Measurements from ENCODE around the gene USP40.

Gene USP40

DNA sequence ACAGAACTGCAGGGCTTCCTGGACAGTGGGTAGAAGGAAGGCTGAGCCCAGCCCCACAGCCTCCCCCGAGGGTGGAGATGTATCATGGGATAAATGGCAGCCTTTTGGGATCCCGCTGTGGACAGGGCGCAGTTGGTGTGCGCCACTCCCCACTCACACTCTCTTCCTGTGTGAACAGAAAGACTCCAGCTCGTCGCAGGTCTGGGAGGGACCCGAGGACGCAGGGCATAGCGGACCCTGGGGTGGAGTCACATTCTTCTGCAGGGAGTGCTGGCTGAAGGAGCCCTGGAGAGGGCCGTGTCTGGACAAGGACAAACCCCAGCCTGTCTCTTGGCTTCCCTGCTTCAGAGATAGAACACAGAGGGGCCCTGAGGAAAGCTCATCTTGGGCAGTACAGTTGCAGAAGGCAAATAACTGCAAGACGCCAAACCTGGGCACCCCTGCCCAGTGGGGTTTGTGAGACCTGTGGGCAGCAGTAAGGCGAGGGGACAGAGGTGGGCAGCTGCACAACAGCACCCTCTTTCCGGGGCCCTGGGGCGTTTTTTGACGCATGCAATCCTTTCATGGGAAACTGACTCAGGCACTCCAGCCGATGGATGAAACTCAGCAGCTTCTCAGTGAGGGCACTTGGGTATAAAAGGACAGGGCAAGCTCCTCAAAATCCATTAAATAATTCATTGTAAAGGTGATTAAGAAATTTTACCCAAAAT, 101.9 kb downstream of the USP40 start:
- Histone ChIP-seq H3K27ac (ENCODE audit: low read length) (no peak overlapping the region), H3K4me1 (ENCODE audit: control insufficient read depth, insufficient read depth, low read length) (peaks cover 6% of the 10 kb centered on the region), H3K27me3 (ENCODE audit: control insufficient read depth in 1 of 2, insufficient read depth in 2 of 2, low read length in 2 of 2) (no peaks in the 10 kb centered on the region), H3K36me3 (ENCODE audit: control insufficient read depth in 2 of 2, insufficient read depth in 2 of 2, low read length in 2 of 2) (peaks cover 49 to 60% of the 10 kb centered on the region in 2 donors), H3K4me3 (ENCODE audit: low read length in 2 of 2) (peak overlapping the region in 1 of 2 donors; percentile 35), H3K9ac (ENCODE audit: low read length in 2 of 2) (no peak overlapping the region), H3K9me3 (ENCODE audit: control insufficient read depth in 2 of 2, low read length in 2 of 2) (no peaks in the 10 kb centered on the region)

DNA sequence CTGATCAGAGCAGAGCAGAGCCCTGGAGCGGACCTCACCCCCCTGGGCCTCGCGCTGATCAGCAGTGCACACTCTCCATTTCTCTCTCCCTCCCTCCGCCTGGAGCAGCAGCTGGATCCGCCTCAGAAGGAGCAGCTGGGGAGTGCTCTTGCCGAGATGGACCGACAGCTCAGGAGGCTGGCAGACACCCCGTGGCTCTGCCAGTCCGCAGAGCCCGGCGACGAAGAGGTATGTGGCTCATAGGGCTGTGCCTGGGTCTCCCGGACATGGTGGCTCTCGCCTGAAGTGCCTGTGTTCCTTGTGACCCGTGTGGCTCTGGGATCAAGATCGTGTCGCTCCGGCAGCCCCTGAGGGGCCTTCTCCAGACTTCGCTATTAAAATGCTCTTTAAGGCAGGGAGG, 102.5 kb downstream of the USP40 start:
- Histone ChIP-seq H3K4me3 (ENCODE audit: low read length in 2 of 2) (peak overlapping the region in 1 of 2 donors; percentile 35), H3K27me3 (ENCODE audit: control insufficient read depth in 1 of 2, insufficient read depth in 2 of 2, low read length in 2 of 2) (no peaks in the 10 kb centered on the region), H3K4me1 (ENCODE audit: control insufficient read depth, insufficient read depth, low read length) (no peaks in the 10 kb centered on the region), H3K27ac (ENCODE audit: low read length) (no peak overlapping the region), H3K36me3 (ENCODE audit: control insufficient read depth in 2 of 2, insufficient read depth in 2 of 2, low read length in 2 of 2) (peaks cover 55 to 64% of the 10 kb centered on the region in 2 donors), H3K9ac (ENCODE audit: low read length in 2 of 2) (no peak overlapping the region), H3K9me3 (ENCODE audit: control insufficient read depth in 2 of 2, low read length in 2 of 2) (no peaks in the 10 kb centered on the region)

DNA sequence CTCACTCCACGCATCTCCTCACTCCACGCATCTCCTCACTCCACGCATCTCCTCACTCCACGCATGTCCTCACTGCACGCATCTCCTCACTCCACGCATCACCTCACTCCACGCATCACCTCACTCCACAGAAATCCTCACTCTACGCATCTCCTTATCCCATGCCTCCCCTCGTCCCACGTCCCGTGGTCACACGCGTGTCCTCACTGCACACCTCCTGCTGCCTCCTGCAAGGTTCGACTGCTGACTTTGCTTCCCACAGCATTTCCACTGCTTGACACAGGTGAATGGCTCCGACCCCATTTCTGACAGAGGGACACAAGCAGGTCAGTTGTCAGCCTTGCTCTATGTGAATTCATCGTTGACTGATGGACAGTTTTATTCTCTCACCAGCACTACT, 103.0 kb downstream of the USP40 start:
- peaks cover 60 to 65% of the 10 kb centered on the region in 2 donors for H3K36me3 ChIP-seq (ENCODE audit: control insufficient read depth in 2 of 2, insufficient read depth in 2 of 2, low read length in 2 of 2)
- H3K4me3 ChIP-seq (ENCODE audit: low read length in 2 of 2): no peak overlapping the region
- H3K4me1 ChIP-seq (ENCODE audit: control insufficient read depth, insufficient read depth, low read length): no peaks in the 10 kb centered on the region
- H3K27me3 ChIP-seq (ENCODE audit: control insufficient read depth in 1 of 2, insufficient read depth in 2 of 2, low read length in 2 of 2): no peaks in the 10 kb centered on the region
- no peak overlapping the region for H3K9ac ChIP-seq (ENCODE audit: low read length in 2 of 2)
- H3K9me3 ChIP-seq (ENCODE audit: control insufficient read depth in 2 of 2, low read length in 2 of 2): no peaks in the 10 kb centered on the region
- no peak overlapping the region for H3K27ac ChIP-seq (ENCODE audit: low read length)

DNA sequence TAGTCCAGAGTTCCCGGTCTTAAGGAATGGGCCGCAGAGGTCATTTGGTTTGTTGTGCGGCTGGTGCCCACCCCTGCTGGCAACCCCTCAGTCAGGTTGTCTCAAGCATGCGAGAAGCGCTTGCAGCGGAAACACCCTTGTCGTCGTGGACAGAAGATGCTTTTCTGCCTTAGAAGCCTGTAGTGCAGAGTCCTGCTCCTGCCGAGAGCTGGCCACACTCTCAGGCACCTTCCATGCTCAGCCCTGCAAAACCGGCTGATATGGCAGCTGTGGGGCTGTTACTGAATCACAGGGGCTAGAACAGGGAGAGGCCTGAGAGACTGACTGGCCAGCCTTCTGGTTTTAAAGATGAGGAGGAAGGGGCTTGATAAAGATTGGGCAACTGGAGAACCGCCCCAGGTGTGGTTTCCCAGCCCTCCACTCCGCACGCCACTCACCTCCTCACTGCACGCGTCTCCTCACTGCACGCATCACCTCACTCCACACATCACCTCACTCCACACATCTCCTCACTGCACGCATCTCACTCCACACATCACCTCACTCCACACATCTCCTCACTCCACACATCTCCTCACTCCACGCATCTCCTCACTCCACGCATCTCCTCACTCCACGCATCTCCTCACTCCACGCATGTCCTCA, 103.6 kb downstream of the USP40 start:
- no peak overlapping the region for H3K9ac ChIP-seq (ENCODE audit: low read length in 2 of 2)
- H3K9me3 ChIP-seq (ENCODE audit: control insufficient read depth in 2 of 2, low read length in 2 of 2): no peaks in the 10 kb centered on the region
- H3K36me3 ChIP-seq (ENCODE audit: control insufficient read depth in 2 of 2, insufficient read depth in 2 of 2, low read length in 2 of 2): peaks cover 61 to 65% of the 10 kb centered on the region in 2 donors
- no peaks in the 10 kb centered on the region for H3K4me1 ChIP-seq (ENCODE audit: control insufficient read depth, insufficient read depth, low read length)
- H3K27me3 ChIP-seq (ENCODE audit: control insufficient read depth in 1 of 2, insufficient read depth in 2 of 2, low read length in 2 of 2): no peaks in the 10 kb centered on the region
- H3K27ac ChIP-seq (ENCODE audit: low read length): no peak overlapping the region
- H3K4me3 ChIP-seq (ENCODE audit: low read length in 2 of 2): no peak overlapping the region

DNA sequence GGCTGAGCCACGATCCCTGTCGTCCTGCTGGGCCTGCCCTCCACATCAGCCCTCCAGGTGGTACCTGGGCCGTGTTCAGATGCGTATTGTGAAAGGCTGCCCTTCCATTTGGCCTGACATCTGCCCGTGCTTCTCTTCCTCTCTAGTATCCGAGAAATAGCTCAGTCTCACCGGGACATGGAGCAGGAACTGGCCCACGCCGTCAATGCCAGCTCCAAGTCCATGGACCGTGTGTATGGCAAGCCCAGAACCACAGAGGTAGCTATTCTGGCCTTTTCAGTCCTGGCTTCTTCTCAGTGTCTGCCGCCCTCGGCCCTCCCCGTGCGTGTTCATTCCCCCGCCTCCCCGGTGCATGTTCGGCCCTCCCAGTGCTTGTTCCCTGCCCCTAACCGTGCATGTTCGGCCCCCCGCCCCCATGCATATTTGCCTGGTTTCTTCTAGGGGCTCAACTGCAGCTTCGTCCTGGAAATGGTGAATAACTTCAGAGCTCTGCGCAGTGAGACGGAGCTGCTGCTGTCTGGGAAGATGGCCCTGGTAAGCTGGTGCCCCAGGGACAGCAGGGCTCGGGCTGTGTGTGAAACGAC, 104.3 kb downstream of the USP40 start:
- H3K4me3 ChIP-seq (ENCODE audit: low read length in 2 of 2): no peak overlapping the region
- H3K36me3 ChIP-seq (ENCODE audit: control insufficient read depth in 2 of 2, insufficient read depth in 2 of 2, low read length in 2 of 2): peaks cover 65 to 66% of the 10 kb centered on the region in 2 donors
- no peaks in the 10 kb centered on the region for H3K27me3 ChIP-seq (ENCODE audit: control insufficient read depth in 1 of 2, insufficient read depth in 2 of 2, low read length in 2 of 2)
- H3K9me3 ChIP-seq (ENCODE audit: control insufficient read depth in 2 of 2, low read length in 2 of 2): no peaks in the 10 kb centered on the region
- no peak overlapping the region for H3K9ac ChIP-seq (ENCODE audit: low read length in 2 of 2)
- no peak overlapping the region for H3K27ac ChIP-seq (ENCODE audit: low read length)
- H3K4me1 ChIP-seq (ENCODE audit: control insufficient read depth, insufficient read depth, low read length): no peaks in the 10 kb centered on the region

DNA sequence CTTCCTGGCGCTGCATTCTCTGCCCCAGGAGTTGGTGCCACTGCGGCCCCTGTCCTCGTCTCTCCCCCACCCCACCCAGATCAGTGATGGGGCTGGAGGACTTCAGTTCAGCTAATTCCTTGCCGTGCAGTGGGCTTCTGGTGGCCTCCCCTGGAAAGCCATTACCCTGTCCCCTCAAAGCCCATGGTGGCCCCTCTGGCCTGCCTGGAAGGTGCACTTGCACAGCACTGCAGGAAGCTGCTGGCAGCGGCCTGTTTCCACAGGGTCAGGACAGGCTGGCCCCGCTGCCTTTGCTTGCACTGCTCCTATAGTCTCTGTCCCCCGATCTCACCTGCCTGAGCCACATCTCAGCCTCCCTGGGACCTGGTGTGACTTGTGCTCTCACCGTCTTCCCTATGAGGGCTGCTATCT, 105.1 kb downstream of the USP40 start:
- H3K36me3 ChIP-seq (ENCODE audit: control insufficient read depth in 2 of 2, insufficient read depth in 2 of 2, low read length in 2 of 2): peaks cover 65 to 66% of the 10 kb centered on the region in 2 donors
- H3K9ac ChIP-seq (ENCODE audit: low read length in 2 of 2): no peak overlapping the region
- H3K4me1 ChIP-seq (ENCODE audit: control insufficient read depth, insufficient read depth, low read length): no peaks in the 10 kb centered on the region
- H3K27me3 ChIP-seq (ENCODE audit: control insufficient read depth in 1 of 2, insufficient read depth in 2 of 2, low read length in 2 of 2): no peaks in the 10 kb centered on the region
- no peak overlapping the region for H3K4me3 ChIP-seq (ENCODE audit: low read length in 2 of 2)
- no peak overlapping the region for H3K27ac ChIP-seq (ENCODE audit: low read length)
- H3K9me3 ChIP-seq (ENCODE audit: control insufficient read depth in 2 of 2, low read length in 2 of 2): no peaks in the 10 kb centered on the region

DNA sequence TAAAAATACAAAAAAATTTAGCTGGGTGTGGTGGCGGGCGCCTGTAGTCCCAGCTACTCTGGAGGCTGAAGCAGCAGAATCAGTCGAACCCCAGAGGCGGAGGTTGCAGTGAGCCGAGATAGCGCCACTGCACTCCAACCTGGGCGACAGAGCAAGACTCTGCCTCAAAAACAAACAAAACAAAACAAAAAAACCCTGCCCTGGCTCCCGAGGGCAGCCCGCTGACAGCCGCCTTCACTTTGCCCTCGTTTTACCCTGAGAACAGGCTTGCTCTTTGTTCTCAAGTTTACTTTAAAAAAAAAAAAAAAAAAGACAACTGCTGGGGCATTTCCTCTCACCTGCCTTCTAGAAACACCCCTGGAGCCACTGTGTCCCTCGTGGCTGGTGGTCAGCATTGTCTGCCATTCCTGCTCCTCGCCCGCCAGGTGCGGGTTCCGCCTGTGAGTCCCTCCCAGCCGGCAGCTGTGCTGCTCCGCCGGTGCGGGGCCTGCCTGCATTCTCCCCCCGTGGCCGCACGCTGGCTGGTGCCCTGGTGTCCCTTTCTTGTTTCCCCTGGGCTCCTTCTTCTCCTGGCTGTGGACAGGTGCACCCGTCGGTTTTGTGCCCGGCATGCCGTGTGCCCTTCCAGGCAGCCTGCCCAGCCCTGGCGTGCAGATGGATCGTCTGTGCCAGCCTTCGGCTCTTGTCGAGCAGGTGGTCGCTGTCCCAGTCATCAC, 105.7 kb downstream of the USP40 start:
- H3K27ac ChIP-seq (ENCODE audit: low read length): no peak overlapping the region
- H3K36me3 ChIP-seq (ENCODE audit: control insufficient read depth in 2 of 2, insufficient read depth in 2 of 2, low read length in 2 of 2): peaks cover 66 to 69% of the 10 kb centered on the region in 2 donors
- H3K9me3 ChIP-seq (ENCODE audit: control insufficient read depth in 2 of 2, low read length in 2 of 2): no peaks in the 10 kb centered on the region
- H3K4me3 ChIP-seq (ENCODE audit: low read length in 2 of 2): no peak overlapping the region
- H3K27me3 ChIP-seq (ENCODE audit: control insufficient read depth in 1 of 2, insufficient read depth in 2 of 2, low read length in 2 of 2): no peaks in the 10 kb centered on the region
- H3K9ac ChIP-seq (ENCODE audit: low read length in 2 of 2): no peak overlapping the region
- H3K4me1 ChIP-seq (ENCODE audit: control insufficient read depth, insufficient read depth, low read length): no peaks in the 10 kb centered on the region

DNA sequence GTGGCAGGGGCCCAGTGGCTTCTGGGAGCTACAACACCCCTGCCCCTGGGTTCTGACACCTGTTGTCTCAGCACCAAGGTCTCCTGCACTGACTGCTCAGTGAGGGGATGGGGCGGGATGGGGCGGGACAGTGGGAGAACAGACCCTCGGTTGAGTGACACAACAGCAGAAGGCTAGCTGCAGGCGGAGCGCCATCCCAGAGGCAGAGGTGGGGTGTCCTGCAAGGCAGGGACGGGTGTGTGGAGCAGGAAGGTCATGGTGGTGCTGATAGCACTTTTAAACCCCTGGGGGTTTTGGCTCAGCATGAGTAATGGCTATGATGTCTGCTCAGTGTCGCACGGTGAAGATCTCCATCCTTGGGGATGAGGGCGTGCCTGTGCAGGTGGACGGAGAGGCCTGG, 107.2 kb downstream of the USP40 start:
- H3K27ac ChIP-seq (ENCODE audit: low read length): no peak overlapping the region
- H3K9me3 ChIP-seq (ENCODE audit: control insufficient read depth in 2 of 2, low read length in 2 of 2): no peaks in the 10 kb centered on the region
- H3K4me1 ChIP-seq (ENCODE audit: control insufficient read depth, insufficient read depth, low read length): no peaks in the 10 kb centered on the region
- H3K9ac ChIP-seq (ENCODE audit: low read length in 2 of 2): no peak overlapping the region
- H3K4me3 ChIP-seq (ENCODE audit: low read length in 2 of 2): no peak overlapping the region
- H3K36me3 ChIP-seq (ENCODE audit: control insufficient read depth in 2 of 2, insufficient read depth in 2 of 2, low read length in 2 of 2): peaks cover 73 to 76% of the 10 kb centered on the region in 2 donors
- no peaks in the 10 kb centered on the region for H3K27me3 ChIP-seq (ENCODE audit: control insufficient read depth in 1 of 2, insufficient read depth in 2 of 2, low read length in 2 of 2)

DNA sequence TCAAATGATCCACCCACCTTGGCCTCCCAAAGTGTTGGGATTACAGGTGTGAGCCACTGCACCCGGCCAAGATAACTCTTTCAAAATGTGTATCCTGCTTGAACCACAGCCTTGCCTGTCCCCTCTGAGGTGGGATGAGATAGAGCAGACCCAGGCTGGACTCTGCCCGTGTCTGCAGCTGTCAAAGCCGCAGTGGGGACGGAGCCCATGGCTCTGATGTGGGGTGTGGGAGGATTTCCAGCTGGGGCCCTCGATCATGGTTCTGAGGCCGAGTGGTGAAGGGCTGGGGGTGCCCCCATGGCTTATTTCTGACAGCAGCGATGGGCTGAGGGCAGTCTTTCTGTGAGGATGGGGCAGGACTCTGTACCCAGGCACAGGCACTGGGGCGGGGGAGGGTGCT, 107.8 kb downstream of the USP40 start:
- Histone ChIP-seq H3K9me3 (ENCODE audit: control insufficient read depth in 2 of 2, low read length in 2 of 2) (no peaks in the 10 kb centered on the region), H3K9ac (ENCODE audit: low read length in 2 of 2) (no peak overlapping the region), H3K4me3 (ENCODE audit: low read length in 2 of 2) (no peak overlapping the region), H3K27ac (ENCODE audit: low read length) (no peak overlapping the region), H3K36me3 (ENCODE audit: control insufficient read depth in 2 of 2, insufficient read depth in 2 of 2, low read length in 2 of 2) (peaks cover 71 to 75% of the 10 kb centered on the region in 2 donors), H3K27me3 (ENCODE audit: control insufficient read depth in 1 of 2, insufficient read depth in 2 of 2, low read length in 2 of 2) (no peaks in the 10 kb centered on the region), H3K4me1 (ENCODE audit: control insufficient read depth, insufficient read depth, low read length) (no peaks in the 10 kb centered on the region)

DNA sequence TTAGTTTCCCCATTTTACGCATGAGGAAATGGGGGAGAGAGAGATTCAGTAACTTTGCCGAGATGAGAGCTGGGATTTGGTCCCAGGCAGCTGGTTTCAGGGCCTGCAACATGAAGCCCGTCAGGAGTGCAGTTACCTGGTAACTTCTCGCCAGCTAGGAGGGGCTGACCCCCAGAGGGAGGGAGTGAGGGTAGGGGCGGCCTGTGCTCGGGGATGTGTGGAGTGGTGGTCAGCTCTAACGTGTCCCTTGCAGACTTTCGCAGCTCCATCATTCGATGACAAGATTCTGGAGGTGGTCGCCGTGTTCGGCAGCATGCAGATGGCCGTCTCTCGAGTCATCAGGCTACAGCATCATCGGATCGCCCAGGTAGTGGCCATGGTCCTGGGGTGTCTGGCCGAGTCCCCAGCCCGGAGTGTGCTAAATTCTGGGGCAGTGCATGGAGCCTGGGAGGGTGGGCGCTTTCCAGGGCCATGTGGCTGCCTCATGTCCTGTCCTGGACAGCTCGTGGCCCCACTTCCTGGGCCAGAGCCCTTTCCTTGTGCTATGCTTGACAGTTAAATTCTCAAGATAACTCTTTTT, 108.5 kb downstream of the USP40 start:
- Histone ChIP-seq H3K9ac (ENCODE audit: low read length in 2 of 2) (no peak overlapping the region), H3K27ac (ENCODE audit: low read length) (no peak overlapping the region), H3K27me3 (ENCODE audit: control insufficient read depth in 1 of 2, insufficient read depth in 2 of 2, low read length in 2 of 2) (no peaks in the 10 kb centered on the region), H3K4me3 (ENCODE audit: low read length in 2 of 2) (no peak overlapping the region), H3K36me3 (ENCODE audit: control insufficient read depth in 2 of 2, insufficient read depth in 2 of 2, low read length in 2 of 2) (peaks cover 69 to 77% of the 10 kb centered on the region in 2 donors), H3K4me1 (ENCODE audit: control insufficient read depth, insufficient read depth, low read length) (no peaks in the 10 kb centered on the region), H3K9me3 (ENCODE audit: control insufficient read depth in 2 of 2, low read length in 2 of 2) (no peaks in the 10 kb centered on the region)

Data from stomach smooth muscle (tissue), 2 donors.